ENCODE measurements around the gene PAM.
"Not testable (repeated sequence)": the region's sequence is repeated elsewhere in the genome, so short reads cannot be mapped to it uniquely, and the experiment has no call there.

PAM gene

GRCh38 chr5:102750151-102750834 is 4.8 kb upstream of the PAM start:
- DNase-seq (ENCODE audit: extremely low read depth in 1 of 2, low read depth in 1 of 2): no peak

GRCh38 chr5:102751903-102752376 is 3.2 kb upstream of the PAM start:
- not testable (repeated sequence) for DNase-seq (ENCODE audit: extremely low read depth in 1 of 2, low read depth in 1 of 2)

DNA sequence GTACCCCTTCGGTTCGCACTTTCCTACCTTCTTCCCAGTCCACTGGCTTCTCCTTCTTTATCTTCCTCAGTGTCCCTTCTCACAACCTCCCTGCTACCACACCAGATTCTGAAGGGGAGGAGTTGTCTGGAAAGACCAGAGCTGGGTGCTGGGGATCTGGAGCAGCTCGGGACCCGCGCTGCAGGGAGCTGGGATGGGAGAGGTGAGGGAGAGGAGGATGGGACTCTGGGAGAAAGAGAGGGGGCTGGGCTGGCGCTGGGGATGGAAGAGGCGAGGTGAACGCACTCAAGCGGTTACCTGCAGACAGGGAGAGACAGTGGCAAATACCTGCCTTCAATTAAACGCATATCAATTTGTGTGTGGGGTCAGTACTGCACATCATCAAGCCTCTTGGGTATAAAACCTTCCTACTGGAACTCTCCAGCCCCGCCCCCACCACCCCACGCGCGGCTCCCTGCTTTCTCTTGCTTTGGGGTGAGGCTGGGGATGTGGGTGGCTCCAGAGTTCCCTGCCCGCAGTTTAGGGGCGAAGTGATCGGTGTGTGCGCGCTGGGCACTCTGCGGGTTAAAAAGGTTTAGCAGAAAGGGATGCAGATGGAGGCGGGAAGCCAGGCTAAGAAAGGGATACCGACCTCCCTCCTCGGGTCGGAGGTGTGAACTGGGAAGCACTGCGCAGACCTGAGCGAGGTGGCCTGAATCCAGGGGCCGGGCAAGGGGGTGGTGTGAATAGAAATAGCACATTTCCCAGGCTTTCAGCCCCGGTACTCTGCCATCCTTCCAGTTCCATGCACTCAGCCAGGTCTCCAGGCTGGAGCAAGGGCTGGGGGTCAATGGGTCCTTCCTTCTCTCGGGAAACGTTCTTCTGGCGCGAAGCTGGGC is 977 bp upstream of the PAM start:
- no peak for DNase-seq (ENCODE audit: extremely low read depth in 1 of 2, low read depth in 1 of 2)

GRCh38 chr5:102755686-102756371 is 724 bp downstream of the PAM start:
- peak; percentile 45 to 75 for DNase-seq (ENCODE audit: extremely low read depth in 1 of 2, low read depth in 1 of 2)

DNA sequence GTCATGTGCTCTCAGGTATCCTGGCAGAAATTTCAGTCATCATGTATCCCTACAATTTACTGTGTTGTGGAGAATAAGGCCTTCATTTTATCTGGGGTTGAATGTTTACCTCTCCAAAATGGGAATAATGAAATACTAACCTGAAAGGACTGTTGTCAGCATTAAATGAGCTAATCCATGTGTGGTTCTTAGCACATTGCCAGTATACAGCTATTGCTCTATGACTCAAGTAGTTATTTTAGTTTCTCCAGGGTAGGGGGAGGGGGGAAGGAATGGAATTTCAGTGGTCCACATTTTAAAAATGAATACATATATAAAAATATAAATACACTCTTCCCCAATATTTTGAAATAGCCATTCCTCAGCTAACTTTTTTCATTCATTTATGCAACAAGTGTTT is 3.5 kb downstream of the PAM start:
- no peak for DNase-seq (ENCODE audit: extremely low read depth in 1 of 2, low read depth in 1 of 2)

DNA sequence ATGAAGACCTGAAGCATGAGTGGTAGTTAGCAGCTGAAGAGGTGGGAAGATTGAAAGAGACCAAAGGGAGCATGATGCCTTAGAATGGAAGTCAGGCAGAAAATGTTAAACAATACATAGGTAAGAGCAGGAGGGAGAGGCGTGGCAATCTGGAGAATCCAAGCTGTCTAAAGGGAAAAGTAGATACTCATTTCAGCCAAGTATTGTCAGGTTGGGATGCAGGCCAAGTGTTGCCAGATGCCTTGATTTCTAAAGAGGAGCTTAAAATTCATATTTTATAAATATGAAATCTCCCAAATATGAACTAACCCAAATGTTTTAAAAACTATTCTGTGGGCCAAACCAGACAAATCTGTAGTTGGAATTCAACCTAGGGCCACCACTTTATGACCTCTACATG is 4.2 kb downstream of the PAM start:
- DNase-seq (ENCODE audit: extremely low read depth in 1 of 2, low read depth in 1 of 2): no peak

GRCh38 chr5:102759700-102760099 is 4.6 kb downstream of the PAM start:
- DNase-seq (ENCODE audit: extremely low read depth in 1 of 2, low read depth in 1 of 2): no peak

DNA sequence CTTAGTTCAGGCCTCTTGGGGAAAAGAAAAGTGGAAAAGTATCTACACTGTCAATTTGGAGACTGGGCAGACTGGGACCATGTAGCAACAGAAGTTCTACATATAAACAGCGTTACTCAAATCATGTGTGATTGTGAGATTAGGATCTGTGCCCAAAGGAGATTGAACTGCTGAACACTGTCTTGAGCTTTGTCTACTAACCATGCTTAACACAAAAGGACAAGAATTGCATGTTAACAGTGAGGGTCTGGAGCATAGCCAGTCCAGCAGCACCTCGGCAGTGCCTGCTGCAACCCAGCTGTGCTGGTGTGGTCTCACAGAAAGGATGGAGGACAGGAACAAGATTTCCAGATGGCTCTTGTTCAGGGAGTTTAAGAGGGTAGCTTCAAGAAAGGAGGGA is 5.7 kb downstream of the PAM start:
- no peak for DNase-seq (ENCODE audit: extremely low read depth in 1 of 2, low read depth in 1 of 2)

DNA sequence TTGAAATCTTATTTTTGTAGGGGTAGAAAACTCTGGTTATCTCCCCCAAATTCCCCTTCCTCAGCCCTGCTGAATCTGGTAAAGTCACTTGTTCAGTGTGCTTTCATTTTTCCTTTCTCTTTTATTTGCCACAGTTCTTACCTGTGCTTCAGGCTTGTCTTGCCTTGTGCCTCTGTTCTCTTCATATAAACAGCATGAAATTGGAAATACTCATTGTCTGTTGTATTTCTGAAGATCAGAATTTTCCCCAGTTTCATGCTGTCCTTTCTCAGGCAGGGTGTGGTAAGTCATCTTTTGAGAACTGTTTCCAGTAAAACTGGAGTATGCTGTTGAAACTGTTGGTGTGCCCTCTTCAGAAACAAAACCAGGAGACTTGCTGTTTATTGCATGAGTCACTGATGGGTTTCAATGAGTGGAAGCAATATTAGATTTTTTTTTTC is 7.0 kb downstream of the PAM start:
- DNase-seq (ENCODE audit: extremely low read depth in 1 of 2, low read depth in 1 of 2): no peak

GRCh38 chr5:102762562-102763227 is 7.6 kb downstream of the PAM start:
- no peak for DNase-seq (ENCODE audit: extremely low read depth in 1 of 2, low read depth in 1 of 2)

DNA sequence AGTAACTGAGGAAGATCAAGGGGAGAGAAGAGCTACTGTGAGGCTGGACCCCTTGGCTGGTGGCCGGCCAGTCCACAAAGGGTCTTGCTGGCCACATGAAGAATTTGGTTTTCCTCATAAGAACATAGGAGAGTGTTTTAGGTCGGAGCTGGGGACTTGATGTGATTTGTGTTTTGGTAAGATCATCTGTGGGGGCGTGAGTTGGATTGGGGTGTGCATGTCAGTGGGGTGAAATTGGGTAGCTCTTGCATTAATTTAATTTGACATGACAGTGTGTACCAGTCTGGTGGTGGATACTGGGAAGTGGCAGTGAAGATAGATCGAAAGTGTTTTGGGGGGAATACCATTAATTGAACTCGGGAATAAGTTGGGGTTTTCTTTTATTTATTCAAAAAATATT is 8.6 kb downstream of the PAM start:
- no peak for DNase-seq (ENCODE audit: extremely low read depth in 1 of 2, low read depth in 1 of 2)

GRCh38 chr5:102764381-102765004 is 9.4 kb downstream of the PAM start:
- no peak for DNase-seq (ENCODE audit: extremely low read depth in 1 of 2, low read depth in 1 of 2)

DNA sequence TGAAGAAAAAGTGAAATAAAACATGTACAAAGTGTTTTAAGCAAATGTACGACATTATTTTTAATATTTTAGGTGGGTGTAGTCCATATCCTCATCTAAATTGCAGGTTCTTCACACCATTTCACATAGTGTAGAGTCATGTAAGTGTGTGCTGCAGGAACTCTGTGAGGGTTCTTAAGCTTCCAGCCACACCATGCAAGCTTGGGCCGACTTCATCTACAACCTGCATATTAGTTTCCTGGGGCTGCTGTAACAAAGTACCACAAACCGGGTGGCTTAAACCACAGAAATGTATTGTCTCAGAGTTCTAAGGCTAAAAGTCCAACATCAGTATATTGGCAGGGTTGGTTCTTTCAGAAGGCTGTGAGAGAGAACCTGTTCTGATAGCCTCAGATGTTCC is 10.2 kb downstream of the PAM start:
- no peak for DNase-seq (ENCODE audit: extremely low read depth in 1 of 2, low read depth in 1 of 2)

GRCh38 chr5:102766295-102767090 is 11.4 kb downstream of the PAM start:
- DNase-seq (ENCODE audit: extremely low read depth in 1 of 2, low read depth in 1 of 2): no peak

DNA sequence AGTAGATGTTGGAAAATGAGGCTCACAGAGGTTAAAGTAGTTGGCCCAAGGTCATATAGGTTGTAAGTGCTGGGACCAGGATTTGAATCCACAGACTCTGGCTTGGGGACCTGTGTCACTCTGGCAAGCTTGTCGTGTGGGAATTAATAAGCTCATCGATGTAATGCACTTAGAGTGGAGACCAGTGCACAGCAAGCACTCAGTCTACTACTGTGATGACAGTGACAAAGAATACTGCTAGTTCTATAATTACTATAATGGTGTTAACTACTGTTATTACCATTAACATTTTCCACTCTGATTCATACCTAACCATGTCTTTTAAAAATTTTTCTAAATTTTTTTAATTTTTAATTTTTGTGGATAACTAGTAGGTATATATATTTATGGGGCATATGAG is 12.8 kb downstream of the PAM start:
- no peak for DNase-seq (ENCODE audit: extremely low read depth in 1 of 2, low read depth in 1 of 2)

DNA sequence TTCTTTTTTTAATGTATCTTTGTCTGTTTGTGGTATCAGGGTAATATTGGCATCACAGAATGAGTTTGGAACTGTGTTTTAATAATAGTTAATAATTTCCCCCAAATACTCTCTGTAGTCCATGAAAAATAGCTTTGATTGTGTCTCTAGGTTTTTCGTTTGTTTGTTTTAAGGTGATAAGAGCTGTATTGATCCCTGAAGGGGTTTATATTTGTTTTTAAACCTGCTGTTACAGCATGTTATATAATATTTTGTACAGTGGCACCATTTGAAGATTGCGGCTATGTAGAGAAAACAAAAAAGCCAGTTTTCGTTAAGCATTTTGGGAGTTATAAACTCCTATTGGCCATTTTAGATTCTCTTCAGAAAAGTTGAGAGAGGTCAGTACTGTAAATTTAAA is 15.7 kb downstream of the PAM start:
- no peak for DNase-seq (ENCODE audit: extremely low read depth in 1 of 2, low read depth in 1 of 2)

GRCh38 chr5:102771435-102771834 is 16.3 kb downstream of the PAM start:
- no peak for DNase-seq (ENCODE audit: extremely low read depth in 1 of 2, low read depth in 1 of 2)

DNA sequence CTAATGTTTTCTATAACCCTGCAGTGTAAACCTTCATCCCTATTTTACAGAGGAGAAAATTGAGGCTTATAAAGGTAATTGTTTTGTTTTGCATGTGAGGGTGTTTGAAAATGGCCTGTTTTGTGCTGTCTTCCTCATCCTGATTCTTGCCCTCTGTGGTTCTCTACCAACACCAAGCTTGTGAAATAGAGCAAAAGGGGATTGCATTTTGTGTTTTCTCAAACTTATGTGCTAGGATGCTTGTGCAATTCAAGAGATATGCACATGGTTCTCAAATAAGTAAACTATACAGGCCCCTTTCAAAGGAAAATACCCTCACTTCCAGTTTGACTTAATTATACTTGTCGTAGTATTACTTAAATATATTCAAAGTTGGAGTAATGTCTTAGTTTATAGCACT is 17.2 kb downstream of the PAM start:
- no peak for DNase-seq (ENCODE audit: extremely low read depth in 1 of 2, low read depth in 1 of 2)

DNA sequence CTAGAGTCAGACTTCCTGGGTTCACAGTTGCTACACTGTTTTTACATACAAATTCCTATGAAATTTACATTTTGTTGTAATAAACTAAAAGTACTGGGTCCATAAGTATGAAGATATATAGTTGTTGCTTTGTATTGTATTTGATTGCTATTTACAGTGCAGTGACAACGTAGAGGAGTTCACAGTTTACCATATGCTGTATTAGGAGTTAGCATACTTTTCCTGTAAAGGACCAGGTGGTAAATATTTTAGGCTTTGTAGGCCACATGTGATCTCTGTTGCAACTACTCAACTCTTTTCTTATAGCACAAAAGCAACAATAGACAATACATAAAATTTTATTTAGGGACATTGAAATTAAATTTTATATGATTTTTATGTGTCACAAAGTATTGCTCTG is 18.0 kb downstream of the PAM start:
- no peak for DNase-seq (ENCODE audit: extremely low read depth in 1 of 2, low read depth in 1 of 2)

DNA sequence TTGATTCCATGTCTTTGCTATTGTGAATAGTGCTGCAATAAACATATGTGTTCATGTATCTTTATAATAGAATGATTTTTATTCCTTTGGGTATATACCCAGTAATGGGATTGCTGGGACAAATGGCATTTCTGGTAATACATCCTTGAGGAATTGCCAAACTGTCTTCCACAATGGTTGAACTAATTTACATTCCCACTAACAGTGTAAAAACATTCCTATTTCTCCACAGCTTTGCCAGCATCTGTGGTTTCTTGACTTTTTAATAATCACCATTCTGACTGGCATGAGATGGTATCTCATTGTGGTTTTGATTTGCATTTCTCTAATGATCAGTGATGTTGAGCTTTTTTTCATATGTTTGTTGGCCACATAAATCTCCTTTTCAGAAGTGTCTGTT is 20.7 kb downstream of the PAM start:
- not testable (repeated sequence) for DNase-seq (ENCODE audit: extremely low read depth in 1 of 2, low read depth in 1 of 2)

All from stimulated activated CD8-positive, alpha-beta memory T cell treated with anti-CD3 and anti-CD28 coated beads, Interleukin-7, amount 100 ng/mL, for 48 hours (primary cell).